Type B pancreatic cell (in vitro differentiated cells): ENCODE results near the gene MAOB. TPM values are rescaled to one million over a fixed set of nuclear protein-coding genes. Genes with fewer than 3 reads are reported as not detected.

Source experiments
- DNase-seq: peaks from one replicate; pipeline ENCODE4 v3.0.0; 2021; ENCODE audit warnings: mixed read lengths; ENCODE audit not compliant: unreplicated experiment; ENCODE audit errors: extremely low spot score
- H3K27ac Mint-ChIP-seq: 2 replicates; pipeline ENCODE4 v1.8.0; 2021; ENCODE audit warnings: mild to moderate bottlenecking, mixed read lengths
- H3K27me3 Mint-ChIP-seq: 2 replicates; pipeline ENCODE4 v1.8.0; 2021; ENCODE audit warnings: mixed read lengths
- H3K36me3 Mint-ChIP-seq: 2 replicates; pipeline ENCODE4 v1.8.0; 2021; ENCODE audit warnings: mixed read lengths
- H3K4me1 Mint-ChIP-seq: one replicate; pipeline ENCODE4 v1.8.0; 2021; ENCODE audit warnings: mixed read lengths; ENCODE audit not compliant: unreplicated experiment
- H3K4me3 Mint-ChIP-seq: 2 replicates; pipeline ENCODE4 v1.8.0; 2021; ENCODE audit warnings: mild to moderate bottlenecking, mixed read lengths
- H3K9me3 Mint-ChIP-seq: 2 replicates; pipeline ENCODE4 v1.8.0; 2021; ENCODE audit warnings: mixed read lengths
- CTCF ChIP-seq: fragments of 200-600 bp; sonication (generic); conservative IDR thresholded peaks from 2 replicates; pipeline ENCODE4 v1.5.0; 2021; ENCODE audit warnings: antibody characterized with exemption, mild to moderate bottlenecking
- total RNA-seq: library from RNA; stranded (reverse); gene quantifications from 2 replicates; pipeline ENCODE4 v1.2.1, GENCODE V29; 2021; ENCODE audit warnings: low replicate concordance

Gene MAOB
- total RNA-seq, 1 donor from 2014 or later, result 20.8 TPM

GRCh38 chrX:43880425-43880824 is 1.8 kb downstream of the MAOB start:
- no peaks in the 10 kb centered on the region for H3K9me3 Mint-ChIP-seq
- peaks cover 6% of the 10 kb centered on the region for H3K27me3 Mint-ChIP-seq
- H3K36me3 Mint-ChIP-seq, result no peaks in the 10 kb centered on the region
- H3K4me3 Mint-ChIP-seq, result no peak overlapping the region
- H3K27ac Mint-ChIP-seq, result no peak overlapping the region
- H3K4me1 Mint-ChIP-seq, result no peaks in the 10 kb centered on the region
- TF ChIP-seq CTCF, result no peak
- no peak for DNase-seq

GRCh38 chrX:43878906-43879526 is 3.2 kb downstream of the MAOB start:
- H3K4me1 Mint-ChIP-seq, result no peaks in the 10 kb centered on the region
- DNase-seq, result no peak
- H3K9me3 Mint-ChIP-seq, result no peaks in the 10 kb centered on the region
- no peaks in the 10 kb centered on the region for H3K36me3 Mint-ChIP-seq
- H3K4me3 Mint-ChIP-seq, result no peak overlapping the region
- H3K27ac Mint-ChIP-seq, result no peak overlapping the region
- no peak for TF ChIP-seq CTCF
- peaks cover 6% of the 10 kb centered on the region for H3K27me3 Mint-ChIP-seq

- H3K4me3 Mint-ChIP-seq, result no peak overlapping the region
- H3K27me3 Mint-ChIP-seq, result no peaks in the 10 kb centered on the region
- no peak for TF ChIP-seq CTCF
- no peaks in the 10 kb centered on the region for H3K4me1 Mint-ChIP-seq
- DNase-seq, result no peak
- H3K27ac Mint-ChIP-seq, result no peak overlapping the region
- no peaks in the 10 kb centered on the region for H3K36me3 Mint-ChIP-seq
- H3K9me3 Mint-ChIP-seq, result no peaks in the 10 kb centered on the region
Measured at GRCh38 chrX:43876680-43877079, 5.6 kb downstream of the MAOB start.

- TF ChIP-seq CTCF, result no peak
- H3K36me3 Mint-ChIP-seq, result no peaks in the 10 kb centered on the region
- H3K4me3 Mint-ChIP-seq, result no peak overlapping the region
- no peak for DNase-seq
- no peaks in the 10 kb centered on the region for H3K4me1 Mint-ChIP-seq
- no peaks in the 10 kb centered on the region for H3K27me3 Mint-ChIP-seq
- H3K27ac Mint-ChIP-seq, result no peak overlapping the region
- H3K9me3 Mint-ChIP-seq, result no peaks in the 10 kb centered on the region
Measured at GRCh38 chrX:43870758-43871419, 11.4 kb downstream of the MAOB start.

- no peak for DNase-seq
- H3K9me3 Mint-ChIP-seq, result no peaks in the 10 kb centered on the region
- TF ChIP-seq CTCF, result no peak
- H3K4me1 Mint-ChIP-seq, result no peaks in the 10 kb centered on the region
- H3K27me3 Mint-ChIP-seq, result no peaks in the 10 kb centered on the region
- no peak overlapping the region for H3K4me3 Mint-ChIP-seq
- H3K27ac Mint-ChIP-seq, result no peak overlapping the region
- no peaks in the 10 kb centered on the region for H3K36me3 Mint-ChIP-seq
Measured at GRCh38 chrX:43870011-43870410, 12.2 kb downstream of the MAOB start.
